GM23338 (cell line): Measurements from ENCODE around the gene CHRD. TPM values are rescaled to one million over a fixed set of nuclear protein-coding genes. Genes with fewer than 3 reads are reported as not detected.

Source experiments
- ATAC-seq: fragments of 200-7000 bp; cut with Tn5 transposase; 3 replicates; pipeline ENCODE4 v1.9.1; 2020
- DNase-seq: peaks from one replicate; pipeline ENCODE4 v3.0.0-alpha.2; 2015; ENCODE audit warnings: low spot score
- H2AFZ ChIP-seq: fragments of 200-600 bp; sonication (generic); 2 replicates; pipeline ENCODE4 v1.8.0; 2016; ENCODE audit warnings: antibody characterized with exemption, mild to moderate bottlenecking, moderate library complexity
- H3F3A ChIP-seq: fragments of 200-600 bp; sonication (generic); replicated peaks from 2 replicates; pipeline ENCODE4 v1.8.0; 2017; ENCODE audit warnings: antibody characterized with exemption, mixed run types, low read depth
- H3K27ac ChIP-seq: fragments of 200-600 bp; sonication (generic); 2 replicates; pipeline ENCODE4 v1.6.1; 2016; ENCODE audit warnings: low read depth
- H3K27me3 ChIP-seq: fragments of 200-600 bp; sonication (generic); 2 replicates; pipeline ENCODE4 v1.8.0; 2016; ENCODE audit warnings: mild to moderate bottlenecking, mixed run types, moderate library complexity; ENCODE audit not compliant: insufficient read depth
- H3K36me3 ChIP-seq: fragments of 200-600 bp; sonication (generic); 2 replicates; pipeline ENCODE4 v1.8.0; 2016; ENCODE audit warnings: mild to moderate bottlenecking; ENCODE audit not compliant: insufficient read depth
- H3K4me1 ChIP-seq: fragments of 200-600 bp; sonication (generic); 2 replicates; pipeline ENCODE4 v1.8.0; 2016; ENCODE audit warnings: mild to moderate bottlenecking, moderate library complexity; ENCODE audit not compliant: insufficient read depth
- H3K4me2 ChIP-seq: fragments of 200-600 bp; sonication (generic); 2 replicates; pipeline ENCODE4 v1.7.1; 2017; ENCODE audit warnings: mixed run types
- H3K4me3 ChIP-seq: fragments of 200-600 bp; sonication (generic); 2 replicates; pipeline ENCODE4 v1.6.1; 2016; ENCODE audit warnings: mixed run types
- H3K79me2 ChIP-seq: fragments of 200-600 bp; sonication (generic); replicated peaks from 2 replicates; pipeline ENCODE4 v1.8.0; 2017; ENCODE audit warnings: mild to moderate bottlenecking; ENCODE audit not compliant: insufficient read depth
- H3K9me2 ChIP-seq: fragments of 200-600 bp; sonication (generic); 2 replicates; pipeline ENCODE4 v1.8.0; 2017; ENCODE audit not compliant: insufficient read depth
- H4K20me1 ChIP-seq: fragments of 200-600 bp; sonication (generic); replicated peaks from 2 replicates; pipeline ENCODE4 v1.8.0; 2017; ENCODE audit warnings: mild to moderate bottlenecking; ENCODE audit not compliant: insufficient read depth
- H3K27ac Mint-ChIP-seq: 2 replicates; pipeline ENCODE4 v1.8.0; 2020; ENCODE audit warnings: inconsistent platforms, mild to moderate bottlenecking, moderate library complexity, mixed read lengths
- H3K27me3 Mint-ChIP-seq: 3 replicates; pipeline ENCODE4 v1.8.0; 2022; ENCODE audit warnings: low read depth, mild to moderate bottlenecking, moderate library complexity, mixed read lengths, inconsistent platforms; ENCODE audit not compliant: insufficient read depth, poor library complexity
- H3K36me3 Mint-ChIP-seq: 3 replicates; pipeline ENCODE4 v1.8.0; 2021; ENCODE audit warnings: low read depth, mild to moderate bottlenecking, inconsistent platforms, moderate library complexity, mixed read lengths
- H3K4me1 Mint-ChIP-seq: 3 replicates; pipeline ENCODE4 v1.8.0; 2020; ENCODE audit warnings: mild to moderate bottlenecking, inconsistent platforms, mixed read lengths
- H3K4me3 Mint-ChIP-seq: 3 replicates; pipeline ENCODE4 v1.8.0; 2021; ENCODE audit warnings: moderate library complexity, mild to moderate bottlenecking, inconsistent platforms, mixed read lengths
- H3K9me3 Mint-ChIP-seq: 3 replicates; pipeline ENCODE4 v1.8.0; 2020; ENCODE audit warnings: moderate library complexity, mild to moderate bottlenecking, inconsistent platforms, mixed read lengths
- CTCF ChIP-seq, 2 experiments: fragments of 200-600 bp in 1 of 2; sonication (generic) in 1 of 2; conservative IDR thresholded peaks; 2 replicates each; pipeline versions ENCODE4 v1.5.1 to v1.6.1; 2016 to 2017; ENCODE audit warnings: antibody characterized with exemption in 2 of 2, low read depth in 2 of 2, mild to moderate bottlenecking in 2 of 2, moderate library complexity in 1 of 2
- POLR2AphosphoS5 ChIP-seq: IDR thresholded peaks from 2 replicates; pipeline ENCODE4 v1.6.1; 2016; ENCODE audit warnings: antibody characterized with exemption, low read depth
- ZNF114 ChIP-seq: fragments of 250-450 bp; sonication (Bioruptor Pico); IDR thresholded peaks from 2 replicates; pipeline ENCODE4 v1.5.0; 2020; ENCODE audit warnings: mild to moderate bottlenecking, moderate library complexity
- polyA plus RNA-seq: library from polyadenylated mRNA; unstranded; fragments of >200 nt; fragmentation: Nextera tagmentation; extraction: Ambion mirVana; gene quantifications from 2 replicates; pipeline ENCODE4 v1.2.1, GENCODE V29; 2016
- total RNA-seq: library from RNA; depleted of rRNA; stranded (reverse); fragments of >200 nt; shearing (Covaris generic); gene quantifications from 2 replicates; pipeline ENCODE4 v1.2.3, GENCODE V29; 2014

Gene CHRD
- total and polyA plus RNA-seq, 2 experiments from 2014 or later = 0.34 to 0.66 TPM

DNA sequence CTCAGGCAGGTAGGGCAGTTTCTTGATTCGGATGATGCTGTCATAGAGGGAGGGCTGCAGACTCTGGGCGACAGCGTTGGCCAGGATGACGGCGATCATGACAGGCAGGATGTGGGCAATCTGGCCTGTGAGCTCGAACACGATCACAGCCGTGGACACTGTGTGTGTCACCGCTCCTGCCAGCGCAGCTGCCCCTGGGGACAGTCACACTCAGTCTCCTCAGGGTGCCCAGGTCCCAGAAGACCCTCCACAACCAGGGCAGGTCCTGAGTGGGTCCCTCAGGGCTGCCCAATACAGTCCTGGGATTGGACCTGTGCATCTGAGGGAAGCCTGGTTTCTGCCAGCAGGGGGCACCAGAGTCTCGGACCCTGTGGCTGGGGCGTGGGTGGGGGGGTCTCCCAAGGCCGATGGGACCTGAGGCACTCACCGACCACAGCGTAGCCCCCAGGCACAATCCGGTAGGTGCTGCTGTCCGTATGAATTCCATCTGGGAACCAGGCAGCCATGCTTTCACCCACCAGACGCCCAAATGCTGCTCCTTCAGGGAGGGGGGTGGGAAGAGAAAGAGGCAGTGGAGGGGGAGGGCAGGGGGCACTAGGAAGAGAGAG, 25.6 kb upstream of the CHRD start:
- H3K4me1 ChIP-seq = peaks cover 6% of the 10 kb centered on the region; the same call in 1 of the 2 replicates
- 0 out of 2 replicates have a peak, but pooled peaks cover 2% of the 10 kb centered on the region for H3F3A ChIP-seq
- H3K27ac ChIP-seq = no peak overlapping the region
- 0 out of 2 replicates have a peak, but pooled peaks cover 4% of the 10 kb centered on the region for H4K20me1 ChIP-seq
- TF ChIP-seq POLR2AphosphoS5 (no peak), CTCF (conservative IDR thresholded peaks at IDR 0.05; ENCODE audit: low read depth in 2 of 2) (peak; percentile 61 to 87)
- no peaks in the 10 kb centered on the region for H3K79me2 ChIP-seq
- peaks cover 36% of the 10 kb centered on the region for H3K36me3 Mint-ChIP-seq
- no peak overlapping the region for H3K4me2 ChIP-seq
- H3K9me3 Mint-ChIP-seq = no peaks in the 10 kb centered on the region
- H2AFZ ChIP-seq = no peak overlapping the region
- ATAC-seq (peak; percentile 85), DNase-seq (peak; percentile 73)
- peaks cover 3% of the 10 kb centered on the region for H3K27me3 Mint-ChIP-seq
- H3K4me3 Mint-ChIP-seq = no peak overlapping the region
- peaks cover 12% of the 10 kb centered on the region for H3K4me1 Mint-ChIP-seq
- no peak overlapping the region for H3K27ac Mint-ChIP-seq
- no peak overlapping the region for H3K4me3 ChIP-seq
- H3K27me3 ChIP-seq = no peaks in the 10 kb centered on the region
- 0 out of 2 replicates have a peak, but pooled peaks cover 3% of the 10 kb centered on the region for H3K36me3 ChIP-seq
- H3K9me2 ChIP-seq = no peaks in the 10 kb centered on the region

GRCh38 chr3:184354754-184355153, 25.1 kb upstream of the CHRD start:
- no peak overlapping the region for H3K4me3 ChIP-seq
- H2AFZ ChIP-seq = no peak overlapping the region
- no peaks in the 10 kb centered on the region for H3K9me3 Mint-ChIP-seq
- H3K4me1 ChIP-seq = peaks cover 6% of the 10 kb centered on the region; the same call in 1 of the 2 replicates
- 0 out of 2 replicates have a peak, but pooled peaks cover 3% of the 10 kb centered on the region for H3K36me3 ChIP-seq
- H3K27me3 ChIP-seq = no peaks in the 10 kb centered on the region
- H3K4me2 ChIP-seq = no peak overlapping the region
- peaks cover 35% of the 10 kb centered on the region for H3K36me3 Mint-ChIP-seq
- no peak overlapping the region for H3K27ac Mint-ChIP-seq
- 0 out of 2 replicates have a peak, but pooled peaks cover 4% of the 10 kb centered on the region for H4K20me1 ChIP-seq
- 0 out of 2 replicates have a peak, but pooled peaks cover 2% of the 10 kb centered on the region for H3F3A ChIP-seq
- H3K27me3 Mint-ChIP-seq = peaks cover 4% of the 10 kb centered on the region
- DNase-seq = no peak
- ATAC-seq = peak; percentile 10
- TF ChIP-seq ZNF114 (CRISPR knock-in tag) (no peak), CTCF (conservative IDR thresholded peaks at IDR 0.05; ENCODE audit: low read depth in 2 of 2) (0 out of 4 replicates have a peak, but pooled peaks of 1 of the 2 experiments have one; percentile 0)
- no peaks in the 10 kb centered on the region for H3K9me2 ChIP-seq
- H3K79me2 ChIP-seq = no peaks in the 10 kb centered on the region
- H3K4me3 Mint-ChIP-seq = no peak overlapping the region
- H3K27ac ChIP-seq = no peak overlapping the region
- peaks cover 15% of the 10 kb centered on the region for H3K4me1 Mint-ChIP-seq
